GM18873 (cell line): Measurements from ENCODE around the gene FLNB.

Experiments used
- ATAC-seq: cut with Tn5 transposase; IDR thresholded peaks from one replicate; pipeline ENCODE4 v1.9.1; 2021; ENCODE audit warnings: mild to moderate bottlenecking, moderate library complexity, moderate number of reproducible peaks; ENCODE audit not compliant: unreplicated experiment, low FRiP score

The FLNB gene

GRCh38 chr3:58155838-58156237 is 147.6 kb downstream of the FLNB start:
- no peak for ATAC-seq

DNA sequence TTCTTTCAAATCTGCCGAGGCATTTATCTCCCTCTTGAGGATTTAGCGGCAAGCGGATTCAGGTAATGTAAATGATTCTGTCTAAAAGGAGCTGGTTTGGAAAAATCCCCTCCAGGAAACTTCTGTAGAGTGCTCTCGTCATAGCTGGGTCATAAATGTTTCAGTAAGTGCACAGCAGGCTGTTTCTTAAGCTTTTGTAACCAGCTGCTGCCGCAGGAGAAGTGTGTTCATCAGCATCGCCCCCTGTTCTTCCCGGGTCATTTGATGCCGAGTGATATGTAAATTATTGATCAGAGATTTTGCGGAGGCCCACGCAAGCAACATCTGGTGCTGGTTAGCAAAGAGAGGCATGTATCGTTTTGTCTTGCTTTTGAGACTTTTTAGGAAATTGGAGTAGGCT is 149.5 kb downstream of the FLNB start:
- ATAC-seq: no peak

DNA sequence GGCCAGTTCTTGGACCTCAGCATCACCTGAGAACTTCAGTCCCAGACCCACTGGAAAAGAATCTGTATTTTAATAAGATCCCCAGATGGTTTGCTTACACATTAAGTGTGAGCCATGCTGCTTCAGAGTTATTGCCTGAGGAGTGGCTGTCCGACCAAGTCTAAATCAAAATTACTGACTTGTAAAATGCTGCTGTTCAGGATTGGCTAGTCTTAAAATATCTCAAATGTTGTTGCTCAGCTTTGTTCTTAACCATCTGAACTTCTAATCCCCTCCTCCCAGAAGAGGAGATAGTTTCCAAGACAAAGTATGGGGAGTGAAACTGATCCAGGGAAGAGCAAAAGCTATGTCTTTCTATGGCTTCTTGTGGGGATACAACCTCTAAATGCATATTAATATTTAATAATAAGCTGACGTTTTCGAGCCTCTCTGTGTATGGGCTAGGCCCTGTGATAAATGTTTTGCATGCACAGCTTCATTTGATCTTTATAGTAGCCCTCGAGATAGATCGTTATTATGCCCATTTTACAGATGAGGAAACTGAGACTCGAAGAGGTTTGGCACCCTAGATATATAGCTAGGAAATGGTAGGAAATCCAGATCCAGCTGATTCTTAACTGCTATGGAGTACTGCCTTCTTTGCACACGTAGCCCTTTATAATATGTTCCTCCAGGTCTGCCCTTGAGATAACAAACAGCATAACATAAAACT is 150.4 kb downstream of the FLNB start:
- no peak for ATAC-seq

DNA sequence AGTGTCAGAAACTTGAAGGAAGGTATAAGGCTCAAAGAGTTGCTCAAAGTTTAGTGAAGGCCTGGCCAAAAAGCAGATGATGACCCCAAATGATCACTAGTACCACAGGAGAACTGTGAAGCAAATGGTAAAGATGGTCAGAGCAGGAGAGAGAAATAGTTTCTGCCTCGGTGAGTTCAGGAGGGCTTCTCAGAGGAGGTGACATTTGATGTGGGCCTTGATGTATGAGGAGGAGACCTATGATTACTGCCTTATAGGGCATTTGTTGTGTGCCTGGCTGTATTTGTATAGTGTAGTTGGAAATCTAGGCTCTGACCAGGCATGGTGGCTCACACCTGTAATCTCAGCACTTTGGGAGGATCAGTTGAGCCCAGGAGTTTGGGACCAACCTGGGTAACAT is 152.2 kb downstream of the FLNB start:
- no peak for ATAC-seq

GRCh38 chr3:58161435-58162398 is 153.5 kb downstream of the FLNB start:
- no peak for ATAC-seq

GRCh38 chr3:58163234-58163633 is 155.0 kb downstream of the FLNB start:
- ATAC-seq: no peak

DNA sequence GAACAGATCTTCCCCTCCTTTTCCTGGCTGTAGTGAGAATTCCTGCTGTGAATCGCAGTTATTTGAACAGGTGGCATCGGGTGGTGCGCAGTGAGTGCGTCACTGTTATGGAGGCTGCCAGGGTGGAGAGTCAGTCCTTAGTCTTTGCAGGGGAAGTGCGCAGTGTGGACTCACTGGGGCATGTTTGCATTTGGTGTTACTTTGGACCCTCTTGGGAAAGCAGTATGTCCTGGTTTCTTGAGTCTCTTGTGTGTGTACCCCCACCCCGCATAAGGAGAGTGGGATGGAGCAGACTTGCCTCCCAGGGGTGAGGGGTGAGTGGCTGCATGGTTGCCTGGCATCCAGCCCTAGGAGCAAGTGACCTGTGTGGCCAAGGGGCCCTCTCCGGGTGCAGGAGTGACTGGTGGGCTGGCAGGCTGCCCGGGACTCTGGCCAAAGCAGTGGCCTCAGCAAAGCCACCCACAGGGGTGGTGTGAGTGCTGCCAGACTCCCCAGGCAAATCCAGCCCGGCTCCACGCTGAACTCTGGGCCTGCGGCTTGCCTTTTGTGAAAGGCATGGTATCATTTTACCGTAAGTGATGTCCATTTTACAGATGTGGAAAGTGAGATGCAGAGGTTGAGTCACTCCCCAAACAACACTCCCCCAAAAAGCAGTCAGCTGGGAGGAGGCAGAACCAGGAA is 156.1 kb downstream of the FLNB start:
- no peak for ATAC-seq

DNA sequence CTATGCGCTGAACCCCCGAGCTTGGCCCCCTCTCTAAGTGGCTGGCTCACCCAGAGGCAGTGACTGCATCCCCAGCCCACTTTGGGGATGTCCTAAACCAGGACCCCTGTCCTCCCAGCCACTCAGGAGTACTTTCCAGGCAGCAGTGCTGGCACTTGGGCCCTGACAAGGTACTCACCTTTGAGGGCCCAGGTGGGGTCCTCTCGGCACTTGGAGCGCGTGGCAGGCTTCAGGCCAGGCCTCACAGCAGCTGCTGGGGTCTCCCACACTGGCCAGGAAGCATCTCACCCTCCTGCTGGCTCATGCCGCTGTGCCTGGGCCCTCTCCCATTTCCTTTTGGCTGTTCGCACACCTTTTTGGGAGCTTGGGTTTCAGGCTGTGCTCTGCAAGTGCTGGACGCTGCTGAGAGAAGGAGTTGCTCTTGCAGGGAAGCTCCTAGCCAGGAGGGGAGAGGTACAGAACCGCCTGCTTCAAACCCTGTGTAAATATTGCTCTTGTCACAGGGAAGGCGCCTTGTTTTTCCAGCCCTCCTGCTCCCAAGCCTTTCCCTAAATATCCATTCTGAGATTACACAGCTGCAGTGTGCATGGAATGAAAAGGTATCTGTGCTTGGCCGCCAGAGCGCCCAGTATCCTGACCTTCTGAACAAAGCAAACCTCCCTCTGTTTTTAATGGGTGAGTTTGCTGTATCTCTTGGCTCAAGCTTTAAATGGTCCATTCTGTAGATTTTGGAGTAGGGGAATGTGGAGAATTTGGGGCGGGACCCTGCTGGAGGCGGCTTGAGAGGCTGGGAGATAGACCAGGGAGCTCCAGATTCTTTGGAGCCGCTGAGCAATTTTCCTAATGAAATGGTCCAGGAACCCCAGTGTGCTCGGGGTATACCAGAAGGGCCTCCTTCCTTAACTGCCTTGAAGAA is 156.9 kb downstream of the FLNB start:
- ATAC-seq: no peak

DNA sequence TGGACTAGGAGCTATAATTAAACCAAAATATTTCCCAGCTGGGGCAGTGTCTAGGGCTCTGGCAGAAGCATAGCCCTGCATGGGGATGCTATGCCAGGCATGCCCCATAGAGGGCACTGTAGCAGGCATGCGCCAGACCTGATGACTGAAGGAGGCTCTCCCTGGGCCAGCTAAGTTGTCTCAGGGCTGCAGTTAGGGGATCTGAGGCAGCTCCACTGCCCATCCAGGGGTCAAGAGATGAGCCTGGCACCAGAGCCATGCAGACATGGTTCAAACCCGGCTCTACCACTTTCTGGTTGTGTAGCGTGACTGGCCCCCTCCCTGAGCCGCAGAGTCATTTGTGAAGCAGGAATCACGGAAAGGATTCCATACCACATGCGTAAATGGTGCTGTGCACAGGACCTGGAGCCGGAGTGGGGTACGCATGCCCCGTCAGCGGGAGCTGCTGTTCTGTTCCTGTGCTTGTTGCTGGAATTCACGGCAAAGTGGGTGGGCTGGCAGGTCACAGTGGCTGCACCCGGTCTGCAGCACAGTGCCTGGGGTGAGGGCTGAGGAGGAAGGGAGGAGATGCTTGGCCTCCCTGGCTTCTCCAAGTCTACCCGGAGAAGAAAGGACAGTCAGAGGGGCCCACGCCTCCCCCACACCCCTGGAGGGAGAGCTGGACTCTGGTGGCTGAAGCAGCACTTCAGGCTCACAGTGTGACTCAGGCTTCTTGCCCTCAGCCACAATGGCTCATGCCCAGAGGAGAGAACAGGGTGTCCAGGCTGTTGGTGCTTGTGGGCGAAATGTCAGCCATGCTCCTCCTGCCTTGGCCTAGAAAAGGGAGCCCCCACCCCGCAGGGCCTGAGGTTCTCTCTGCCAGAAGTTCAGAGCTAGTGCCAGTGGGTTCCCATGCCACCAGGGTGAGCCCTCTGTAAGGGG is 159.5 kb downstream of the FLNB start:
- no peak for ATAC-seq

- ATAC-seq: no peak
Measured at GRCh38 chr3:58168498-58168897, 160.3 kb downstream of the FLNB start.

DNA sequence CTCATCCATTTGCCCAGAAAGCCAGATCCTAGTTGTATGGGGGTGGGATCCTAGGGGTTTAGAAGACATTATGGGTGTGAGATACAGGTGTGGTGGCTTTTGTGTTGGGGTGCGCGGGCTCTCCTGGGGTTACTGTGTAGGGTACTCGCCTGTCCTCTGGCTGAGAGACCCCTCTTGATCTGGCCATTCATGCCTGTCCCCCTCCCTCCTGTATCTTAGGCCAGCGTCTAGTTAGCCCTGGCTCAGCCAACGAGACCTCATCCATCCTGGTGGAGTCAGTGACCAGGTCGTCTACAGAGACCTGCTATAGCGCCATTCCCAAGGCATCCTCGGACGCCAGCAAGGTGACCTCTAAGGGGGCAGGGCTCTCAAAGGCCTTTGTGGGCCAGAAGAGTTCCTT is 161.1 kb downstream of the FLNB start:
- no peak for ATAC-seq

DNA sequence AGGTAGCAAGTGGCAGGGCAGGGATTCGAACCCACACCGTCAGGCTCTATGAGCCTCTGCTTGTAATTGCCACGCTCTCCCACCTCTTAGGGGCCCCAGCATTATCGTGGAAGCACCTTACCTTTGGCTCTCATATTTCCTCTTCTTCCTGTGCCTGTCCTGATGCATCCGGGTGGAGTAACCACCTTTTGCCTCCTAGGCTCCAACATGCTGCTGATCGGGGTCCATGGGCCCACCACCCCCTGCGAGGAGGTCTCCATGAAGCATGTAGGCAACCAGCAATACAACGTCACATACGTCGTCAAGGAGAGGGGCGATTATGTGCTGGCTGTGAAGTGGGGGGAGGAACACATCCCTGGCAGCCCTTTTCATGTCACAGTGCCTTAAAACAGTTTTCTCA is 162.2 kb downstream of the FLNB start:
- no peak for ATAC-seq

- no peak for ATAC-seq
Measured at GRCh38 chr3:58171126-58171525, 162.9 kb downstream of the FLNB start.

- ATAC-seq: no peak
Measured at GRCh38 chr3:58173029-58173668, 164.9 kb downstream of the FLNB start.

DNA sequence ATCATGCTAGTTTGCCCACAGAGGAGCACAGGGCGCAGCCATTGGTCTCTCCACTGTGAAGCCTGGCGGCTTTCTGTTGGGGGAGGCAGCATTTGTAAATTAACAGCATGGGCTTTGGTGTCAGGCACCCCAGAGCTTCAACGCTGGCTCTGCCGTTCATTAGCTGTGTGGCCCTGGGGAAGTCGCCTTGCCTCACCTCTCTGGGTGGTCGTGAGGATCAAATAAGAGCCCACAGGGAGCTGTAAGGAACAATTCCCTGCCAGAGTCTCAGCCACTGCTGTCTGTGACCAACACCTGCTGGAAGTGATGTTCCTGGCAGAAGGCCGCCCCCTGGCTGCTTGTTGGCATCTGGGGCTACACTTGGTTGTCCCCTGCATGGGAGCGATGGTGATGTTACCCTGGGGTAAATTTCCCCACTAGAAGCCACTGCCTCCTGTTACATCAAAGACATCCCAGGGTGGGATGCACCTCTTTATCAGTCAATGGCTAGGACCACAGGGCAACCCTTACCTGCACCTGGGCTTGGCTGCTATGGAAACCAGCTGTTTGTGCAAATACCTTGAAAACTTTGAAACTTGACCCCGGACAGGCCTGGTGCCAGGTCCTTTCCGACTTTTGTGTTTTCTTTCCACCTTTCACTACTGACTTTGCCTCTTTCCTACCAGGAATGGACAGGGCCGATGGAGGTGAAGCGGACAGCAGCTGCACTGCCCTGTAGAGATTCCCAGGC is 165.6 kb downstream of the FLNB start:
- no peak for ATAC-seq

GRCh38 chr3:58175187-58175436 is 166.9 kb downstream of the FLNB start:
- ATAC-seq: no peak

DNA sequence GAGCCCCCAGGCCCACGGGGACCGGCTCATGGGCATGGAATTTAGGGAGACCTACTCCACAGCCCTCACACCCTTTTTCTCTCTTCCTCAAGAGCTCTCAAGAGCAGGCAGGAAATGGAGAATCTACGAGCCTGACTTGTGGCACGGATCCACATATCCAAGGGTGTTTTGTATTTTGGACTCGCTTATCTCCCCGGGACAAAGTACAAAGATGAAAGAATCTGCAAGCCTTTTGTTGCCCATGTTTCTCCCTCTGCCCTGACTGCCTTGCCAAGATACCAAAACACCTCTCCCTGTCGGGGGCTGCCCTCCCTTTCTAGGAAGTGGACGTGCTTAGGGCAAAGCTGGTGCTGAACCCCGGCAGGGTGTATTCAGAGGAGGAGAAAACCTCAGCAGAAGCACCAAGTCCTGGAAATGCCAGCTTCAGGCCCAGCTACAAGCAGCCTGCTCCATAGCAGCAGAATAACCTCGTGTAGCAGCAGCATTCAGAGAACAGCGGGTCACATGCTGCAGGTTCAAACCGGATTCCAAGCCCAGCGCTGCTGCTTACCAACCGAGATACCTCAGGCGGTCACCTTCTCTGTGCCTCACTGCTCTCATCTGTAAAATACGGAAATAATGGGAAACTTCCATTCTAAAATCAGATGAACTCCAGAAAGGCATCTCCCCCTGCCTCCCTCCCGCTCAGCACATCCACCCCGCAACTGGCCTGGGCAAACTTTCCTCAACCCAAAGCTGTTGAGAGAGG is 167.4 kb downstream of the FLNB start:
- ATAC-seq: no peak

GRCh38 chr3:58176185-58176530 is 167.9 kb downstream of the FLNB start:
- ATAC-seq: no peak
